Stimulated activated CD8-positive, alpha-beta memory T cell treated with anti-CD3 and anti-CD28 coated beads, Interleukin-12 subunit alpha, Interleukin-12 subunit beta, amount 100 ng/mL, for 4 hours (primary cell): ENCODE results near the gene KNTC1.
"Not testable (repeated sequence)": the region's sequence is repeated elsewhere in the genome, so short reads cannot be mapped to it uniquely, and the experiment has no call there.

Experiments
- DNase-seq: peaks from one replicate; pipeline ENCODE4 v3.0.0-alpha.2; 2020; ENCODE audit warnings: low read depth

KNTC1 gene

DNA sequence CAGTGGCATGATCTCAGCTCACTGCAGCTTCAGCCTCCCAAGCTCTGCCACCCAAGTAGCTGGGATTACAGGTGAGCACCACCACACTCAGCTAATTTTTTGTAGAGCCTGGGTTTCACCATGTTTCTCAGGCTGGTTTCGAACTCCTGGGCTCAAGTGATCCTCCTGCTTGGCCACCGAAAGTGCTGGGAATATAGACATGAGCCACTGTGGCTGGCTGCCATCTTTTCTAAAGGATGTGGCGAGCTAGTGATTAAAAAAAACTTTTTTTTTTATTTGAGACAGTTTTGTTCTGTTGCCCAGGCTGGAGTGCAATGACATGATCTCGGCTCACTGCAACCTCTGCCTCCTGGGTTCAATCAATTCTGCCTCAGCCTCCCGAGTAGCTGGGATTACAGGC lies 39.8 kb downstream of the KNTC1 start:
- DNase-seq, result not testable (repeated sequence)

- no peak for DNase-seq
These were observed 42.2 kb downstream of the KNTC1 start for GRCh38 chr12:122569288-122569687.

DNA sequence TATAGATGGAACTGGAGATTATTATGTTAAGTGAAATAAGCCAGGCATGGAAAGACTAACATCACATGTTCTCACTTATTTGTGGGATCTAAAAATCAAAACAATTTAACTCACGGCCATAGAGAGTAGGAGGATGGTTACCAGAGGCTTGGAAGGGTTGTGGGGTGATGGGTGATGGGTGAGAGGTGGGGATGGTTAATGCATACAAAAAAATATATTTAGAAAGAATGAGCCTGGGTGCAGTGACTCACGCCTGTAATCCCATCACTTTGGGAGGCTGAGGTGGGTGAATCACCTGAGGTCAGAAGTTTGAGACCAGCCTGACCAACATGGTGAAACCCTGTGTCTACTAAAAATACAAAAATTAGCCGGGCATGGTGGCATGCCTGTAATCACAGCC lies 43.0 kb downstream of the KNTC1 start:
- not testable (repeated sequence) for DNase-seq

- no peak for DNase-seq
These were observed 44.8 kb downstream of the KNTC1 start for GRCh38 chr12:122571821-122572220.

DNA sequence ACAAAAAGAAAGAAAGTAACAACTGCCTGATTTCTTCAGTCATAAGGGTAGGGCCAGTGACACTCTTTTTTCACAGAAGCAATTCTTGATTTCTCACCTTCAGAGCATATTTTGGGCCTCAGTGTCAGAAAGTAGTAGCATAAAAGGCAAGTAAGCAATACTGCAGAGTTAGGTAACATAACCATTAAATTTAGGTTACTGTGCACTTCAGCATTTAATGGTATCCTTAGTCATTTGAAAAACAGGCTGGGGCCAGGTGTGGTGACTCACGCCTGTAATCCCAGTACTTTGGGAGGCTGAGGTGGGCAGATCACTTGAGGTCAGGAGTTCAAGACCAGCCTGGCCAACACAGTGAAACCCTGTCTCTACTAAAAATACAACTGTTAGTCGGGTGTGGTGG lies 56.2 kb downstream of the KNTC1 start:
- not testable (repeated sequence) for DNase-seq

GRCh38 chr12:122584177-122584863 lies 57.3 kb downstream of the KNTC1 start:
- no peak for DNase-seq

DNA sequence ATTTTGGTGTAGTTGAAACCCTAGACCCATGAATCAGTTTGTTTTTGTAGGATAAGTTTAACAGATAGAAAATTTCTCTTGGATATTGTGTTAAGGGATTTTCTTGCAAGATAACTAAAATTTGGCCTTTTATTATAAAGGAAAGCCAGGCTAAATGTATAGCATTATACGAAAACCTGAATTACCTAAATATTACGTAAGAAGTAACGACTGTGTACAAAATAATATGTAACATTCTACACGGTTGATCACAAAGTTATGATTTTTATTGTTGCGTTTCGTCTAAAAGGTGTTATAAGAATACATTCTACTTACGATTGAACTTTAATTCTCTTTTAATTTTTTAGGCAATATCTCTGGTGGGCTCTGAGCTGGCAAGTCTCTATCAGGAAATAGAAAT lies 63.9 kb downstream of the KNTC1 start:
- DNase-seq, result no peak

DNA sequence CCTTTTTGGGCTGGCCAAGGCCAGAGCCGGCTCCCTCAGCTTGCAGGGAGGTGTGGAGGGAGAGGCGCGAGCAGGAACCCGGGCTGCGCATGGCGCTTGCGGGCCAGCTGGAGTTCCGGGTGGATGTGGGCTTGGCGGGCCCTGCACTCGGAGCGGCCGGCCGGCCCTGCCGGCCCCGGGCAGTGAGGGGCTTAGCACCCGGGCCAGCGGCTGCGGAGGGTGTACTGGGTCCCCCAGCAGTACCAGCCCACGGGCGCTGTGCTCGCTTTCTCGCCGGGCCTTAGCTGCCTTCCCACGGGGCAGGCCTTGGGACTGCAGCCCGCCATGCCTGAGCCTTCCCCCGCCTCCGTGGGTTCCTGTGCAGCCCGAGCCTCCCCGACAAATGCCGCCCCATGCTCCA lies 64.9 kb downstream of the KNTC1 start:
- DNase-seq, result not testable (repeated sequence)

DNA sequence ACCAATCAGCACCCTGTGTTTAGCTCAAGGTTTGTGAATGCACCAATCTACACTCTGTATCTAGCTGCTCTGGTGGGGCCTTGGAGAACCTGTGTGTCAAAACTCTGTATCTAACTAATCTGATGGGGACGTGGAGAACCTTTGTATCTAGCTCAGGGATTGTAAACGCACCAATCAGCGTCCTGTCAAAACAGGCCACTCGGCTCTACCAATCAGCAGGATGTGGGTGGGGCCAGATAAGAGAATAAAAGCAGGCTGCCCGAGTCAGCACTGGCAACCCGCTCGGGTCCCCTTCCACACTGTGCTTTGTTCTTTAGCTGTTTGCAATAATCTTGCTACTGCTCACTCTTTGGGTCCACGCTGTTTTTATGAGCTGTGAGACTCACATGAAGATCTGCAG lies 65.5 kb downstream of the KNTC1 start:
- not testable (repeated sequence) for DNase-seq

- DNase-seq, result no peak
These were observed 66.9 kb downstream of the KNTC1 start for GRCh38 chr12:122593910-122594309.

- no peak for DNase-seq
These were observed 69.8 kb downstream of the KNTC1 start for GRCh38 chr12:122596838-122597237.

DNA sequence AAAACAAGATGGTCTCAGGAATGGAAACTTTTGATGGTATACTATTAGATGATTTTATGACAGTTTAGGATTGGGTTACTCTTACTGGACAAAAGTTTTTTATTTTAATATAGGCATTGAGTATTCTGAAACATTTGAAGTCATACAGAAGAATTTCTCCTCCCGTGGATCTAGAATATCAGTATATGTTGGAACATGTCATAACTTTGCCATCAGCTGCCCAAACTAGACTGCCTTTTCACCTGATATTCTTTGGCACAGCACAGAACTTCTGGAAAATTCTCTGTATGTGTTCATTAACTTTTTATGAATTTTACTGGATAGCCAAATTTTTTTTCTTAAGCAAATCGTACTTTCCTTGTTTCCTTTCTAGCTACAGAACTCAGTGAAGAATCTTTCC lies 75.4 kb downstream of the KNTC1 start:
- no peak for DNase-seq

GRCh38 chr12:122604993-122605392 lies 77.9 kb downstream of the KNTC1 start:
- no peak for DNase-seq

DNA sequence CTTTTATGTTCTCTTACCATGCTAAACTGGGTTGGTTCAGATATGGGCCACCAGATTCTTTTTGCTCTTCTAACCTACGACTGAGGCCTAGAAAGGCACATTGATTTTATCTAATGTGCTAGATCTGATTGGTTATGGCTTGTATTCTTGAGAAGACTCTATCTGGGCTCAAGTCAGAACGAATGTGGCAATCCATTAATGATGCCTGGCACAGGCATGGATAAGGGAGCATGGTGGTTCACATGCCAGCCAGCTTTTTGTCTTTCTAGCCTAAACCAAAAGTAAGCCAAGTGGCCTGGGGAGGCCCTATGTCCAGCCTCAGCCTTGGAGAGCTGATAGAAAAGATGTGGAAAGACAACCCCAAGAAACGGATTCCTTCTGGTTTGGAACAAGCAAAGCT lies 82.7 kb downstream of the KNTC1 start:
- DNase-seq, result no peak

DNA sequence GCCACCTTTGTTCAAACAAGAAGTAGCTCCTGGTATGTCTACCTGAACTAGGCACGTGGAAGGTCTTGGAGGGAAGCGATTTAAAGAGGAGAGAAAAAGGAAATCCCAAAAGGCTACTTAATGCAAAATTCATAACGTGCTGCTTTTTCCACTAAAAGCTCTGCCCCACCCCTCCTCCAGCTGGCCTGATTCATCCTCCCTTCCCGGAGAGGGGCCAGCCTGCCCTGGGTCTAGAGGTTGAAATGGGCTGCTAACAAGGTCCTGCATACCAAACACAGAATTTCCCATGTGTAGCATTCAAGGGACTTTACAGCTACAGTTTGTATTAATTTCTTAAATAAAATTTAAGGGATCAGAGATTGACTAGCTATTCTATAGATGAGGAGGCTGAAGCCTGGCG lies 83.2 kb downstream of the KNTC1 start:
- no peak for DNase-seq

DNA sequence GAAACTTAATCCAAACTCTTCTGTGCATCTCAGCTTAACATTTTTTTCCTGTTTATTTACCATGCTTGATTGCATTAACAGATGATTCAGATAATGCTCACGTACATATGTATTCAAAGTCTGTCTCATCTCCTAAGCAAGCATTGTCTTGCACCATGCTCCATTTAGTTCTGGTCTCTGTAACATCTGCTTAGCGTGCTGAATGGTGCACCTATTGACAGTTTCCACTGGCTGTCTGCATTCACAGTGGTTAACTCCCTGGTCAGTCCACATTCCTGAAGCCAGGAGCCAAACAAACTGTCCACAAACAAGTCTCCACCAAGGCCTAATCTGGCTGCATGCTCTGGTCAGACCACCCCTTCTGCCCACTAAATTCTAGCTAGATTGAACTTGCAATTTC lies 83.9 kb downstream of the KNTC1 start:
- DNase-seq, result no peak

- DNase-seq, result no peak
These were observed 87.8 kb downstream of the KNTC1 start for GRCh38 chr12:122614839-122615238.

DNA sequence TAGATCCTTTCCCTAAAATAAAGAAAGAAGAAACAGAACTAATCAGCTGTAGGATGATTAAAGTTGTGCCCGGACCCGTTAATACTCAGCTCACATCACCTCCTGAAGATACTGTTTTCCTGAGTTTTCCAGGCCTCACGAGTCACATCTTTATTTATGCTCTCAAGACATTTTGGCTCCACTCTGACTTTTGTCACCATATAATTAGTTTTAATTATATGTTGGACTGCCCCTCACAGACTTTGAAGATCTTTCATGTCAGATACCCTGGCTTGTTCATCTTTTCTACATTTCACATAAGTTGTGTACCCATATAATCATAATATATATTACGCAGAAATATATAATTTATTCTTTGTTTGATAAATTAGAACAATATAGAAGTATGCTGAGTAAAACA lies 88.7 kb downstream of the KNTC1 start:
- DNase-seq, result no peak

DNA sequence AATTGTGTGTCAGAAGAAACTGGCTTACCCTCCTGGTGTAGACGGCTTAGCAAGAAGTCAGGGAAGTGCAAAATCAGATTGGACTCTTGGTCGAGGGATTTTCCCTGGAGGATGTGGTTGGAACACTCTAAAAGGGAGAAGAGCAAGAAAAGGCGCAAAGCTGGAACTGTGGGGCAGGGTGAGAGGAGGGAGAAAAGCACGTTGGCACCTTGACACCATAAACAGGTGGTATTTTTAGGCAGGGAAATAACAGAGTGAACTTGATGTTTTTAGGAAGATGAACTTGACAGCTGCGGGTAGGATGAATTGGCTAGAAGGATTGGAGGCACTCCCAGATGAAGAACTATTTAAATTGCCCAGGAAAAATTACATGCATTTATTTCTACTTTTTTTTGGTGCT lies 108.4 kb downstream of the KNTC1 start:
- no peak for DNase-seq

- no peak for DNase-seq
These were observed 116.3 kb downstream of the KNTC1 start for GRCh38 chr12:122643207-122643805.

- peak; percentile 35 for DNase-seq
These were observed 119.6 kb downstream of the KNTC1 start for GRCh38 chr12:122646517-122647217.

DNA sequence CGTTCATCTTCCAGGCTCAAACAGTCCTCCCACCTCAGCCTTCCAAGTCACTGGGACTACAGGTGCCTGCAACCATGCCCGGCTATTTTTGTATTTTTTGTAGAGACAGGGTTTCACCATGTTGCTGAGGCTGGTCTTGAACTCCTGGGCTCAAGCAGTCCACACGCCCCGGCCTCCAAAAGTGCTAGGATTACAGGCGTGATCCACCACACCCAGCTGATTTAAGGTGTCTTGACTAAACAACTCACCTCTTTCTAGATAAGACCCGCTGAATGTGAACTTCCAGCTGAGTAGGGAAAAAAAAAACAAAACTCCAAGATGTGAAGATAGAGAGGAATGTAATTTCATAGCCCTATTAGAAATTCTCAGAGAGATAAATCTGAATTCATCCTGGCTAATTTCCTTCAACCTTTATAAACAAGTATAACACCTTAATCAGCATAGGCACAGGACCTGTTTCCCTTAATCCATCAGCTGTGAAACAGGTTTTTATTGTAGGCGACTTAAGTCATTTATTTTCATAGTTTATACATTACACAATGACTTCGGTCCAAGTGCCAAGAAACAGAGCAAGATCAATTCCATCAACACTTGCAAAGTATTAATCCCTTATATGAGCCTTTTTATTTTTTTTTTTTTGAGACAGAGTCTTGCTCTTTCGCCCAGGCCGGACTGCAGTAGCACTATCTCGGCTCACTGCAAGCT lies 124.6 kb downstream of the KNTC1 start:
- no peak for DNase-seq

GRCh38 chr12:122653291-122653690 lies 126.2 kb downstream of the KNTC1 start:
- not testable (repeated sequence) for DNase-seq
